D721Med (cell line): Measurements from ENCODE around the gene MAP1LC3B2.

Source experiments
- DNase-seq: peaks from one replicate; pipeline ENCODE4 v3.0.0; 2011; ENCODE audit warnings: low spot score; ENCODE audit not compliant: insufficient read length
- FAIRE-seq: peaks from 2 replicates; lab custom pipeline; 2011; peaks lifted over from hg19 to GRCh38; lab: Jason Lieb, UNC
- TF ChIP-seq, protein P1 (sequence below): IDR thresholded peaks from 2 replicates; pipeline ENCODE4 v1.5.1; 2012; ENCODE audit warnings: mild to moderate bottlenecking, control low read depth; ENCODE audit not compliant: insufficient read depth; ENCODE audit errors: missing control alignments

Gene MAP1LC3B2

DNA sequence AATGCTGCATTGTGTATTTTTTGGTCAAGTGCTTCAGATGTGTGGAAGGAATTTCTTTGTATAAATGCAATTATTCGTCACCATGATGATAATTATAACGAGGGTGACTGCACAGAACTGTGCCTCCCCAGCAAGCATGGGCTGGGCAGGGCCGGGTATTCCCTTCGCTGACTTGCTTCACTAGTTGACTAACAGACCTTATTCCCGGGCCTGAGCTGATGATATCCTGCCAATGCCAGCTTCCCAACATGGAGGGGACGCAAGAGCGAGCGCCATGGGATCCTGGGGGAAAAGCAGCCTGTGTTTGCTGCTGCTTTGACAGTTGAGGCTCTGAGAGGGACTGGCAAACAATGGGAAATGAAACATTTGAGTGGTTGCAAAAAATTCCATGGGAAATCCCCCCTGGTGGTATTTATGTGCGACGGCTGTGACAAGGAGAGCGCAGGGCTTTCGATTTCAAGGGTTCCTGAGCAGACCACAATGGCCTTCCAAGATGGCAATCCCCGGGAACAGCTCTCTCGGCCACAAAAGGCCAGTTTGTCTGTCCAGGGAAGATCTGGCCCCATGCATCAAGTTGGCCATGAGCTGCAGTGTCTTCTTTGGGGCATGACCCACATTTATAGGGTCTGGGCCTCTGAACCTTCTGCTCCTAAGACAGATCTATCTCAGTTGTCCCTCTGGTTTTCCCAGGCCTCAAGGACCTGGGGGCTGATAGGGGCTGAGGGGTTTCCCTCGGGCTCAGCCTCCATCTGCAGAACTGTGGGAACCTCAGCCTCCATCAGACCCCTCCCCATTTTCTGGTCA, 21.9 kb upstream of the MAP1LC3B2 start:
- FAIRE-seq, result no peak

DNA sequence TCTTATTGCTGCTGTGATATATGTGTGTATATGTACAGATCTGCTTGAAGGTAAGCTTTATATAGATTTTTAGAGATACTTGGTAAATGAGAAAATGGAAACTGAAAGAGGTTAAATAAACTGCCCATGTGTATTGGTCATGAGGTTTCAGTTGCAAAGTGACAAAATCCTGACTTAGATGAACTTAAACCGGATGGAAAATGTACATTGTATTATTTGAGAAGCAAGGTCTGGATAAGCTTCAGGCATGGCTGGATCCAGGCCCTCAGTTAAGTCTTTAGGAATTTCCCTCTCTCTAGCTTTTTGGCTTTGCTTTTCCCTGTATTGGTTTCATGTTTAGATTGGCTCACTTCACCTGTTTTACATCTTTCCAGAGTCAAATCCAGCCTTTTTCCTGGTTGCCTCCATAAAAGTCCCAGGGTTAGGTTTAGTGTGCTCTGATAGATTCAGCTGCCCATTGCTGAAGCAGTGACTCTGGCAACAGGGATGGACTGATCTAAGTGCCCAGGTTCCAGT, 21.0 kb upstream of the MAP1LC3B2 start:
- TF ChIP-seq, protein P1, sequence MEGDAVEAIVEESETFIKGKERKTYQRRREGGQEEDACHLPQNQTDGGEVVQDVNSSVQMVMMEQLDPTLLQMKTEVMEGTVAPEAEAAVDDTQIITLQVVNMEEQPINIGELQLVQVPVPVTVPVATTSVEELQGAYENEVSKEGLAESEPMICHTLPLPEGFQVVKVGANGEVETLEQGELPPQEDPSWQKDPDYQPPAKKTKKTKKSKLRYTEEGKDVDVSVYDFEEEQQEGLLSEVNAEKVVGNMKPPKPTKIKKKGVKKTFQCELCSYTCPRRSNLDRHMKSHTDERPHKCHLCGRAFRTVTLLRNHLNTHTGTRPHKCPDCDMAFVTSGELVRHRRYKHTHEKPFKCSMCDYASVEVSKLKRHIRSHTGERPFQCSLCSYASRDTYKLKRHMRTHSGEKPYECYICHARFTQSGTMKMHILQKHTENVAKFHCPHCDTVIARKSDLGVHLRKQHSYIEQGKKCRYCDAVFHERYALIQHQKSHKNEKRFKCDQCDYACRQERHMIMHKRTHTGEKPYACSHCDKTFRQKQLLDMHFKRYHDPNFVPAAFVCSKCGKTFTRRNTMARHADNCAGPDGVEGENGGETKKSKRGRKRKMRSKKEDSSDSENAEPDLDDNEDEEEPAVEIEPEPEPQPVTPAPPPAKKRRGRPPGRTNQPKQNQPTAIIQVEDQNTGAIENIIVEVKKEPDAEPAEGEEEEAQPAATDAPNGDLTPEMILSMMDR, result no peak
- DNase-seq, result no peak
- FAIRE-seq, result no peak

More for the DNA sequence above, 21.9 kb upstream of the MAP1LC3B2 start:
- no peak for DNase-seq
- TF ChIP-seq, protein P1, result no peak

DNA sequence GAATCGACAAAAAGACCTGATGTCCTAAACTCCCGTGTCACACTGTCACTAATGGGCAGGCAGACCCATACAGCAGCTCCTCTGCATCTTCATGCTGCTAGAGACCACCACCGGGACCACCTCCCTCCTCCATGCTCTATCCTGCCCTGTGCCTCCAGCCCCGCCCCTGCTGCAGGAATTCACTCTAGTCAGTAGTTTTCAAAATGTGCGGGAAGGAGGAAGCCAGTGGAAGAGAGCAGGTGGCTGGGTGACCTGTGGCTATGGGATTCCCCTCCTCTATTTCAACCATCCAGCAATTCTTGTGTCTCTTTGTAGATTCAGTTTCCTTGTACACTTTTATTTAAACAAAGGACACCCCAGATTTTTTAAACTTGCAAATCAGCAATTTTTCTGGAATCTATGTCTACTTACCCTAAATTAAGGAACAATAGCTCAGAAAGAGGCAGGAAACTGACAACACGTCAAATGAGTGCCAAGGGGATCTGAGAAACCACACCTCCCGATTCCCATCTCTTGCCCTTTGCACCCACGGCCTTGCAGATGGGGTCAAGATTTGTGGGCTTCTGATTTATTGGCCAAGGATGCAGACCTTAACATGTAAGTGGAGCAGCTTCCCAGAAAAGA, 20.4 kb upstream of the MAP1LC3B2 start:
- DNase-seq, result no peak
- no peak for FAIRE-seq
- TF ChIP-seq, protein P1, result no peak

DNA sequence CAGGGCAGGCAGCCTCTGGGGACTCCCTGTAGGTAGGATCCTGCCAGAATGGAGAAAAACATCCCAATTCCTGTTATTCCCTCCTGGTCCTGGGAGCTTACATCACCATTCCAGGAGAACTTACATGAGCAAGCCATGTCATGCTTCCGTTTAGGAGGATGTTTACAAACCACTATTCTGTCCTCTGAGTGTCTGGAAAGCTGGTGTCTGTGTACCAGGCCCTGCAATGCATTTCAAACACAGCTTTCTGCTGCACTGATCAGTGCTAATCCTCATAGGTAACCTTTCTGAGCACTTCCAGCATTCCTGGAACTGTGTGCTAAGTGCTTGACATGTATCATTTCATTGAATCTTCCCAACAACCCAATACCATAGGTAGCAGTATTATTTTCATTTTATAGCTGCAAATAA, 19.8 kb upstream of the MAP1LC3B2 start:
- TF ChIP-seq, protein P1, result no peak
- FAIRE-seq, result no peak
- DNase-seq, result no peak

DNA sequence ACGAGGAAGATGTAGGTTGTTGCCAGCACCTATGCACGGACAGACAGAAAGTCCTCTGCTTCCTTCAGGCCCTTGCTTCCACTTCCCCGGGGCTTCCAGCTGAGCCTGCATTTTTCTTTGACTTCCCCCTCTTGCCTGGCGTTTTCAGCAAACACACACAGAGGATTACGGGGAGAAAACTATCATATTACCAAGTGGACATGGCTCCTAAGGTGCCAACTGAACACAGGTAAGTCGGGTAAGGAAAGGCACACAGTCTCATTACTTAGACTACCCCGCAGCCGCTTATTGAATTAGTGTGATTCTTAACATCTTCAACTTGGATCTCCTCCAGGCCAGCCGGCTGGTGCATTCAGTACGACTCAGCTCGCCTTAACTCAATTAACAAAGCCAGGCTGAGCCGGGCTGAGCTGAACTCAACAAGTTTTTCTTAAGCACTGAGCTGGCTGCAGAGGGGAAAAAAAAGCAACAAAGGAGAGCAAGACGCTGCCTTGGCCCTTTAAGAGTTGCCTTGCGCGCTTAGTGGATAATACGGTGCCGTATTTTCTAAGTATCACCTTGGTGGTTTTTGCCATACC, 19.2 kb upstream of the MAP1LC3B2 start:
- DNase-seq (peak; percentile 38), FAIRE-seq (no peak)
- TF ChIP-seq, protein P1, result no peak

DNA sequence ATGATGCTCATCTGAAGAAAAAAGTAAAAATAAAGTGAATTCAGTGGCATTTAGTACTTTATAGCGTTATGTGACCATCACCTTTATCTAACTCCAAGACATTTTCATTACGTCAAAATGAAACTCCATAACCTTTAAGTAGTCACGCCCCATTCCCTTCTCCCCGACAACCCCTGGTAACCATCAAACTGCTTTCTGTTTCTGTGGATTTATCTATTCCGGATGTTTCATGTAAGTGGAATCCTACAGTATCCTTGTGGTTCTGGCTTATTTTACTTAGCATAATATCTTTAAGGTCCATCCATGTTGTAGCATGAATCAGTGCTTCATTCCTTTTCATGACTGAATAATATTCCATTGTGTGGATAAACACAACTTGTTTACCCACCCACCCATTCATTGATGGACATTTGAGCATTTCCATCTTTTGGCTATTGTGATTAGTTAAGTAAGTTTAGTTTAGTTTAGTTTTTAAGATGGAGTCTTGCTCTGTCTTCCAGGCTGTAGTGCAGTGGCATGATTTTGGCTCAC, 18.5 kb upstream of the MAP1LC3B2 start:
- TF ChIP-seq, protein P1, result no peak
- no peak for DNase-seq
- no peak for FAIRE-seq
